Stimulated activated CD8-positive, alpha-beta memory T cell treated with anti-CD3 and anti-CD28 coated beads, Interleukin-4, amount 100 ng/mL, for 48 hours (primary cell): Measurements from ENCODE around the gene TMIE.

Source experiments
- DNase-seq: peaks from one replicate; pipeline ENCODE4 v3.0.0-alpha.2; 2020

TMIE gene

GRCh38 chr3:46701181-46701939 is at the start of gene TMIE:
TSS of gene TMIE (plus strand) at chr3:46701392. CDS start at chr3:46701488, 96 bp downstream.
- no peak for DNase-seq

GRCh38 chr3:46655271-46655670 is 45.9 kb upstream of the TMIE start:
- DNase-seq = no peak

GRCh38 chr3:46656778-46657556 is 44.2 kb upstream of the TMIE start:
- no peak for DNase-seq

GRCh38 chr3:46659285-46659684 is 41.9 kb upstream of the TMIE start:
- DNase-seq = no peak

GRCh38 chr3:46660003-46660402 is 41.2 kb upstream of the TMIE start:
- peak; percentile 15 for DNase-seq

GRCh38 chr3:46660543-46661523 is 40.4 kb upstream of the TMIE start:
- DNase-seq = peak; percentile 10

- DNase-seq = peak; percentile 7
These were observed 39.1 kb upstream of the TMIE start for GRCh38 chr3:46661776-46662766.

- DNase-seq = no peak
These were observed 38.2 kb upstream of the TMIE start for GRCh38 chr3:46662771-46663551.

- no peak for DNase-seq
These were observed 37.5 kb upstream of the TMIE start for GRCh38 chr3:46663591-46664135.

GRCh38 chr3:46664188-46664970 is 36.8 kb upstream of the TMIE start:
- DNase-seq = no peak

- DNase-seq = no peak
These were observed 36.0 kb upstream of the TMIE start for GRCh38 chr3:46664971-46665762.

- DNase-seq = no peak
These were observed 35.3 kb upstream of the TMIE start for GRCh38 chr3:46665763-46666452.

- DNase-seq = no peak
These were observed 34.7 kb upstream of the TMIE start for GRCh38 chr3:46666453-46666845.

- DNase-seq = no peak
These were observed 34.1 kb upstream of the TMIE start for GRCh38 chr3:46667061-46667621.

- DNase-seq = no peak
These were observed 33.5 kb upstream of the TMIE start for GRCh38 chr3:46667657-46668056.

- no peak for DNase-seq
These were observed 33.1 kb upstream of the TMIE start for GRCh38 chr3:46668116-46668515.

- no peak for DNase-seq
These were observed 32.6 kb upstream of the TMIE start for GRCh38 chr3:46668591-46668990.
